ENCODE results near the gene FAM111B. TPM values are rescaled to one million over a fixed set of nuclear protein-coding genes. Genes with fewer than 3 reads are reported as not detected.
"Not testable (repeated sequence)": the region's sequence is repeated elsewhere in the genome, so short reads cannot be mapped to it uniquely, and the experiment has no call there.

FAM111B gene
- total RNA-seq, 4 donors from 2014 or later = 18.5 TPM; not detected in 3

GRCh38 chr11:59069087-59069486 lies 38.0 kb upstream of the FAM111B start:
- intact Hi-C loops (cut with DNase I; ENCODE audit: low total_unique reads) = no loop called here
- H3K4me1 ChIP-seq = no peaks in the 10 kb centered on the region
- no peaks in the 10 kb centered on the region for H3K9me3 ChIP-seq
- H3K27me3 ChIP-seq = no peaks in the 10 kb centered on the region
- TF ChIP-seq POLR2A (IDR thresholded peaks at IDR 0.05) = no peak
- TF ChIP-seq CTCF (IDR thresholded peaks at IDR 0.05) = no peak
- H3K4me3 ChIP-seq = no peak overlapping the region
- no peak for DNase-seq
- H3K27ac ChIP-seq = no peak overlapping the region
- no peaks in the 10 kb centered on the region for H3K36me3 ChIP-seq

- no peak for DNase-seq
- H3K36me3 ChIP-seq = no peaks in the 10 kb centered on the region
- intact Hi-C loops (cut with DNase I; ENCODE audit: low total_unique reads) = no loop called here
Observed at GRCh38 chr11:59076876-59077571, 30.0 kb upstream of the FAM111B start.

GRCh38 chr11:59078435-59078834 lies 28.6 kb upstream of the FAM111B start:
- Histone ChIP-seq H3K4me3 (no peak overlapping the region), H3K27me3 (no peaks in the 10 kb centered on the region), H3K4me1 (no peaks in the 10 kb centered on the region), H3K9me3 (no peaks in the 10 kb centered on the region), H3K36me3 (no peaks in the 10 kb centered on the region), H3K27ac (no peak overlapping the region)
- DNase-seq = no peak
- intact Hi-C loops (cut with DNase I; ENCODE audit: low total_unique reads) = no loop called here
- no peak for TF ChIP-seq POLR2A (IDR thresholded peaks at IDR 0.05)
- no peak for TF ChIP-seq CTCF (IDR thresholded peaks at IDR 0.05)

More at GRCh38 chr11:59076876-59077571, 30.0 kb upstream of the FAM111B start:
- no peaks in the 10 kb centered on the region for H3K27me3 ChIP-seq
- no peaks in the 10 kb centered on the region for H3K9me3 ChIP-seq
- H3K4me1 ChIP-seq = no peaks in the 10 kb centered on the region
- H3K4me3 ChIP-seq = no peak overlapping the region
- no peak overlapping the region for H3K27ac ChIP-seq
- TF ChIP-seq POLR2A (IDR thresholded peaks at IDR 0.05) = no peak

GRCh38 chr11:59079086-59079485 lies 28.0 kb upstream of the FAM111B start:
- intact Hi-C loops (cut with DNase I; ENCODE audit: low total_unique reads) = no loop called here

GRCh38 chr11:59080421-59080820 lies 26.6 kb upstream of the FAM111B start:
- H3K36me3 ChIP-seq; DNase-seq; H3K27ac ChIP-seq; H3K27me3 ChIP-seq; intact Hi-C loops (cut with DNase I; ENCODE audit: low total_unique reads); H3K4me3 ChIP-seq; H3K4me1 ChIP-seq; H3K9me3 ChIP-seq: not testable (repeated sequence)

More at GRCh38 chr11:59079086-59079485, 28.0 kb upstream of the FAM111B start:
- no peaks in the 10 kb centered on the region for H3K27me3 ChIP-seq
- no peak for DNase-seq
- H3K4me1 ChIP-seq = no peaks in the 10 kb centered on the region
- H3K36me3 ChIP-seq = no peaks in the 10 kb centered on the region
- TF ChIP-seq POLR2A (IDR thresholded peaks at IDR 0.05) (no peak), CTCF (IDR thresholded peaks at IDR 0.05) (no peak)
- H3K4me3 ChIP-seq = no peak overlapping the region
- no peaks in the 10 kb centered on the region for H3K9me3 ChIP-seq
- H3K27ac ChIP-seq = no peak overlapping the region

GRCh38 chr11:59081430-59082020 lies 25.5 kb upstream of the FAM111B start:
- H3K4me1 ChIP-seq; H3K27me3 ChIP-seq; DNase-seq; H3K36me3 ChIP-seq; intact Hi-C loops (cut with DNase I; ENCODE audit: low total_unique reads); H3K27ac ChIP-seq; H3K9me3 ChIP-seq; H3K4me3 ChIP-seq: not testable (repeated sequence)

- H3K4me1 ChIP-seq; H3K4me3 ChIP-seq; H3K27me3 ChIP-seq; intact Hi-C loops (cut with DNase I; ENCODE audit: low total_unique reads); H3K27ac ChIP-seq; H3K9me3 ChIP-seq; DNase-seq; H3K36me3 ChIP-seq: not testable (repeated sequence)
Observed at GRCh38 chr11:59086007-59086406, 21.0 kb upstream of the FAM111B start, which contains the start of gene GLYATL1B. GLYATL1B (plus strand) TSS chr11:59086307; CDS start chr11:59086307, 0 bp downstream.
